NCI-H345 treated with DMSO at 0.1 percent for 48 hours (cell line): Measurements from ENCODE around the gene SMOC2.
"Not testable (repeated sequence)": the region's sequence is repeated elsewhere in the genome, so short reads cannot be mapped to it uniquely, and the experiment has no call there.

Experiments used
- DNase-seq: peaks from one replicate; lab custom pipeline; 2025; ENCODE audit not compliant: unreplicated experiment; lab: John Stamatoyannopoulos, UW

Gene SMOC2

DNA sequence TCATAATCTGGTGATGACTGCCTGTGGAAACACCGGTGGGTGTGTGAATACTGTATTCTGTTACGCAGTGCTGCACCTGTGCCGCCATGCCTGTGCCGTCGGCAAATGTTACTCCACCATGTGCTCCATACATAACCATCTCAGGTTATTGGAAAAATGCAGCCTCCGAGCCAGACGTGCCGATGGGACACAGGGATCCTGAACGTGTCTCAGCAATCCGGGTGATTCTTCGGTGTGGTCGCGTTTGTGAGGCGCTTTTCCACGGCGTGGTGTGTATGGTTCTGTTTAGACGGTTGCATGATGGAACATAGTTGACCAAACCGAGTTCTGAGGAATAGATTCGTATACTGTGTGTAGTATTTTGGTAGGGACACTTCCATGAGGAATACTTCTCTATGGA lies 130.3 kb downstream of the SMOC2 start:
- DNase-seq, result no peak

- DNase-seq, result not testable (repeated sequence)
These were observed 132.4 kb downstream of the SMOC2 start for GRCh38 chr6:168573276-168573835.

DNA sequence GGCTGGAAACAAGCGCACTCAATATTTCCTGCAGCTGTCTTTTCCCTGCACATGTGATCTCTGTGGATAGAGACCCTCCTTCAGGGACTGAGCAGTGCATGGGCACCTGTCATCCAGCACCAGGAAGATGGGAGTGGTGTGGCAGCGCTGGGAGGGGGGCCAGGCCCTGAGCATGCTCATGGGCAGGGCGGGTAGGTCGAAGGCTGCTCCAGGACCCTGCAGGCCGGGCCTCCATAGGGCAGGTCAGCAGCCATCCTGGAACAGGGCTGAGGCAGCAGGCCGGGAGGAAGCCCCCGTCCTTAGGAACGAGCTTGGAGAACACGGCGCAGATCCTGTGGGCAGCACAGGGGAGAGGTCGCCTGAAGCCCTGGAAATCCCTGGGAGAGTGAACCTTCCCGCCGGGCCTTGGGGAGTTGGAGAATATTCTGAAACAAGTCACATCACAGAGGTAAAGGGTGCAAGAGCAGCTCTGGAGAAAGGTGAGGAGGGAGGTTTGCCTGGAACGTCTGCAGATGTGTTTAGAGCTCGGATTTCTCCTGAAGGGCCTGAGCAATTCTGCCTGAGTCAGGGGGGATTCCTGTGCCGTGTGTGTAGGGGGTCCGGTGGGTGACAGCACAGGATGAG lies 133.2 kb downstream of the SMOC2 start:
- no peak for DNase-seq

GRCh38 chr6:168574699-168575195 lies 133.8 kb downstream of the SMOC2 start:
- no peak for DNase-seq

DNA sequence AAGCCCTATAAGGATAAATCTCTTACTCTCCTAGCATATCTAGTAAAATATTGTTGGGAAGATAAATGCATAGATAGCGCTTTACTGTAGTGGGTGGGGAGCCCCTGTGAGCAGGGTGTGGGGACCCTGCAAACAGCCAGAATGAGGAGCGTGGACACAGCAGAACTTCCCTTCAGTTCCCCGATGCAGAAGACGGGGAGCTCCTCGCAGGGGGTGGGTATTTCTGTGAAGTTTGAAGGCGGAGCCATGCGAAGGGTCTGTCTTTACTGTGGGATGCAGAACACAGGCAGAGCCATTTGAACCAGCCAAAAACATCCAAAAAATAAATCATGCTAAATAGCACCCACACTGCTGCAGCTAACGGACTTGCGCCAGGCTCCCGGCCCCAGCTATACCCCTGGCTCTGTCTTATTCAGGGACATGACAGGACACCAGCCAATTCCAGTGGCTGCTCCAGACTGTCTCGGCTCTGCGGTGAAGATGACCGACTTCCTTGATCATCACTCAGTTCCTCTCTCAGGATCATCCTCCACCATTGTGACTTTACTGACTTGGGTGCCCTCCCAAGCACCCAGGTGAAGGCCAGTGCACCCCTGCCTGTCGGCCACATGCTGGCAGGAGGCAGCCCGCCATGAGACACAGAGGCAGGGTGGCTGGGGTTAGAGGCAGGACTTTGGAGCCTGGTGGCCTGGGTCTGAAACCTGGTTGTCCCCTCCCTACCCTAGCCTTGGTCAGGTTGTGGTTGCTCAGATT lies 134.5 kb downstream of the SMOC2 start:
- DNase-seq, result no peak

GRCh38 chr6:168576388-168576787 lies 135.4 kb downstream of the SMOC2 start:
- no peak for DNase-seq

GRCh38 chr6:168577496-168577895 lies 136.5 kb downstream of the SMOC2 start:
- DNase-seq, result no peak

- no peak for DNase-seq
These were observed 137.1 kb downstream of the SMOC2 start for GRCh38 chr6:168578036-168578435.

- no peak for DNase-seq
These were observed 140.3 kb downstream of the SMOC2 start for GRCh38 chr6:168581236-168581635.

DNA sequence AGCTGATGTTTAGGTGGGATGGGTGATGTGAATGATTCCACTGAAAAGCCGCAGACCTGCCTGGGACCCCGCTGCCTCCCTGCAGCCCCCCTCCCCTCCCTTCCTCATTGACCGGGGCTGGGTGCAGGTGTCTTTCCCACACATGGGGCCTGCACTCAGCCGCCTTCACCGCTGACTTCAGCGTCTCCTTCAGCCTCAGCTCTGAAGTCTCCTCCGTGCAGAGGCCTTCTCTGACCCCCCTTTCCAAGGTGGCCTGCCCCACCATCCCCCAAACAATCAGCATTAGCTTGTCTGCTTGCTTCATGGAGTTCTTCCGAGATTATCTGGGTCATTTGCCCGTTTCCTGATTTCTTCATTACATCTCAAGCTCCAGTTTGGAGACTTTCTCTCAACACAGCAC lies 140.7 kb downstream of the SMOC2 start:
- DNase-seq, result no peak

GRCh38 chr6:168582571-168582981 lies 141.6 kb downstream of the SMOC2 start:
- no peak for DNase-seq

DNA sequence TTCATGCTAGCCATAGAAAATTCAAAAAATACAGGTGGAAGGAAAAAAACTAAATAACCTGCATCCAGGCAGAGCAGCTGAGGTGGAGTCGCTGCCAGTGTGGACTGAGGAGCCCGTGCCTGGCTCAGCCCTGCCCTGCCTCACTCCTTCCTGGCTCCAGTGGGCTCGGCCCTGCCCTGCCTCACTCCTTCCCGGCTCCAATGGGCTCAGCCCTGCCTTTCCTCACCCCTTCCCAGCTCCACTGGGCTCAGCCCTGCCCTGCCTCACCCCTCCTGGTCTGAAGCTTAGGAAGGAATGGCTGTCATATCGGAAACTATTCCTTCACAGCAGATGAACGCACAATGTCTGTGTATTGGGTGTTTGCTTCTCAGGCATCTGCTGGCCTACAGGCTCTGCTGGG lies 142.1 kb downstream of the SMOC2 start:
- no peak for DNase-seq

GRCh38 chr6:168583821-168584220 lies 142.8 kb downstream of the SMOC2 start:
- DNase-seq, result no peak

GRCh38 chr6:168584249-168584648 lies 143.3 kb downstream of the SMOC2 start:
- DNase-seq, result no peak

- DNase-seq, result no peak
These were observed 143.7 kb downstream of the SMOC2 start for GRCh38 chr6:168584671-168585070.

GRCh38 chr6:168585441-168585840 lies 144.5 kb downstream of the SMOC2 start:
- DNase-seq, result no peak

DNA sequence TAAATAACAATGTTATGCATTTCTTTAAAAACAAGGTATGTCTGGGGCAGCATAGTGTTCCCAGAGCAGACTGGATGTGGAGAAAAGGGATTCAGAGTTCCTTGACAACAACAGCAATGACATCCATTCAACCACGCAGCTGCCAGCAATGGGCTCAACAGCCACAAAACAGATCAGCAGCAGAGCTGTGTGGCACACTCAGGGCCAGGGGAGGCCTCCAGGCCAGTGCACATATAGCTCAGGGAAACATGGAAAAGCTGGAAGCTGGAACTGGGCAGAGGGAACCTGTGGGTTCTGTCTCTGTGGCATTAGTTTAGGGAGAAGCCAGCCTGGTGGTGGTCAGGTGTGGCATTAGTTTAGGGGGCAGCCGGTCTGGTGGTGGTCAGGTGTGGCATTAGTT lies 148.3 kb downstream of the SMOC2 start:
- no peak for DNase-seq

DNA sequence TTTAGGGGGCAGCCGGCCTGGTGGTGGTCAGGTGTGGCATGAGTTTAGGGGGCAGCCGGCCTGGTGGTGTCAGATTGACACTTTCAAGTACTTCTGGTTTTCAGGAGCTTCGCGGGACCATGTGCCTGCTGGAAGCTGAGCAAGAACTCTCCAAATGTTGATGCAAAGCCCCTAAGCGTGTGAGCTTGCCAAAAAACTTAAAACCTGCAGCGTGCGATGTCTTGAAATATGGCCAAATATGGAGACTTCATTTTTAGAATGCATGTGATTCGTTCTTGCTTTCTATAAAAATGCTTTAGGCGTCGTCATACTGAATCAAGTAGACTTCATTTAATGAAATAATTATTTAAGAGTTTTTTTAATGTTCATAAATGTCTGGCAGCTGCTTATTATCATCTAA lies 149.4 kb downstream of the SMOC2 start:
- DNase-seq, result no peak

DNA sequence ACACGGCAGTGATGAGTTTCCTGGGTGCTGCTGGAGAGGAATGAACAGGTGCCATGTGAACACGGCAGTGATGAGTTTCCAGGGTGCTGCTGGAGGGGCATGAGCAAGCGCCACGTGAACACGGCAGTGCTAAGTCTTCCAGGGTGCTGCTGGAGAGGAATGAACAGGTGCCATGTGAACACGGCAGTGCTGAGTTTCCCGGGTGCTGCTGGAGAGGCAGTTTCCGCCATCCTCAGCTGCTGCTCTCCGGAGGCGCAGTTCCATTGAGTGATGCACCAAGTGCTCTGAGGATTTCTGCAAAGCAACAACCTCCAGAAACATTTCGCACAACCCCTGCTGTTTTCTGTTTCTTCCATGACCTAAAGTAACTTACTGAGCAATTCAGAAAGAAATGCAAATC lies 155.4 kb downstream of the SMOC2 start:
- DNase-seq, result peak; percentile 62

DNA sequence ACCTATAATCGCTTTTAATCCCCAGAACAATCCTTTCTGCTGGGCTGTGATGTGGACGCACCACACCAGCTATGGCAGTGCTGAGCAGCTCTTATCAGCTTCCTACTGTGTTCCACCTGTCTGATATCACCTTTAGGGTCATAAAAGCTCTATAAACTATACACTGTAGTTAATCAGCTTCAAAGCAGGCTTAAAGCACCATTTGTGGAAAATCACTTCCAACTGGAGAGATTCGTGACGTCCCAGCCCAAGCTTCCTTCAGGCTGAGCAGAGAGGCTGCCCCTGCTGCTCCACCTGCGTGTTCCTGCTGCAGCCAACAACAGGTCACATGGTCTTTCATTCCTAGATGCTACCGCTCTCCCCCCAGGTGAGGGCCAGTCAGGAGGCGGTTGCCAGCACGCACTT lies 156.5 kb downstream of the SMOC2 start:
- peak; percentile 58 for DNase-seq

DNA sequence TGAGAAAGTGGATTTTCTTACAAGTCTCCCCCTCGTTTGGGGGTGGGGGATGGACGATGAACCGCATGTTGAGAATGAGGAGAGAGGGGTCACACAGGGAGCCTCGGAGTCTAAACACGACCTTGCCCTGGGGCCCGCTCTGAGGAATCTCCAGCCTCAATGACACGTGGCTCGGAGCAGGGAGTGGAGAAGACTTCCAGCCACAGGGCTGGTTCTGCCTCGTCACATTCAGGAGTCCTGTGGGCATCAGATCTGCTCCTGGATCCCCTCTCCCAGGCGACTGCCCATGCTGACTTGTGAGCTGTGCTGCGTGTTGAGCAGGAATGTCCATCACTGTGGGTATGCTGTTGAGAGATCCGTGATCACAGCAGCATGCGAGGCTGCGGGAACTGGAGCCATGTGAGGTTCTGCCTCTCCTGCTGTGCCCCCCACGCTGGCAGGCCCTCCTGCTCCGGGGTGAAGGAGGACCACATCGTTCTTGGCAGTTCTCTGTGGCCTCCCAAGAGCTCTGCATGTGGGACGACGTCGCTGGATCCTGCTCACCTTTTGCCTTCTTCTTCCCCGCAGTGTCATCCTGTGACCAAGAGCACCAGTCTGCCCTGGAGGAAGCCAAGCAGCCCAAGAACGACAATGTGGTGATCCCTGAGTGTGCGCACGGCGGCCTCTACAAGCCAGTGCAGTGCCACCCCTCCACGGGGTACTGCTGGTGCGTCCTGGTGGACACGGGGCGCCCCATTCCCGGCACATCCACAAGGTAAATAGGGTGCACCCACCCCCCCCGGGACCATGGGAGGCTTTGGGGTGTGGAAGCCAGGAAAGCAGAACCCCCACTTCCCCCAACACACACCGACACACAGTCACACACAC lies 157.5 kb downstream of the SMOC2 start:
- DNase-seq, result no peak
